GM12801 (cell line): ENCODE data around the gene CDK17.

Experiments used
- CTCF ChIP-seq: IDR thresholded peaks from one replicate; pipeline ENCODE4 v1.5.1; 2011; ENCODE audit warnings: control low read depth; ENCODE audit not compliant: insufficient read length; ENCODE audit errors: extremely low read depth

The CDK17 gene

GRCh38 chr12:96297504-96297903 lies 102.7 kb downstream of the CDK17 start:
- TF ChIP-seq CTCF: no peak

GRCh38 chr12:96295532-96296160 lies 104.6 kb downstream of the CDK17 start:
- no peak for TF ChIP-seq CTCF

- no peak for TF ChIP-seq CTCF
Observed at GRCh38 chr12:96294831-96295230, 105.4 kb downstream of the CDK17 start.

GRCh38 chr12:96293093-96293492 lies 107.1 kb downstream of the CDK17 start:
- no peak for TF ChIP-seq CTCF

GRCh38 chr12:96289067-96289466 lies 111.2 kb downstream of the CDK17 start:
- TF ChIP-seq CTCF: no peak

- no peak for TF ChIP-seq CTCF
Observed at GRCh38 chr12:96285158-96285557, 115.1 kb downstream of the CDK17 start.

GRCh38 chr12:96274331-96274730 lies 125.9 kb downstream of the CDK17 start:
- TF ChIP-seq CTCF: no peak
